Measurements from ENCODE around the gene ADISSP. TPM values are rescaled to one million over a fixed set of nuclear protein-coding genes. Genes with fewer than 3 reads are reported as not detected.

Gene ADISSP
- total RNA-seq, 1 experiment from 2014 or later = 80.3 TPM

- Histone ChIP-seq H3K4me3 (ENCODE audit: low read depth, low read length, poor library complexity, severe bottlenecking) (no peak overlapping the region), H3K4me1 (ENCODE audit: insufficient read depth, low read length, poor library complexity, severe bottlenecking) (no peaks in the 10 kb centered on the region), H3K27ac (ENCODE audit: low read depth, low read length, poor library complexity, severe bottlenecking) (no peak overlapping the region), H3K36me3 (ENCODE audit: insufficient read depth, low read length, poor library complexity, severe bottlenecking) (no peaks in the 10 kb centered on the region), H3K27me3 (replicated peaks; ENCODE audit: insufficient read depth, low read depth, low read length, poor library complexity) (no peaks in the 10 kb centered on the region), H3K9me3 (ENCODE audit: low read depth, low read length, poor library complexity, severe bottlenecking) (no peaks in the 10 kb centered on the region)
- no peak for TF ChIP-seq CTCF (conservative IDR thresholded peaks at IDR 0.05; ENCODE audit: low read depth, low read length)
- no peak for TF ChIP-seq EZH2 (IDR thresholded peaks at IDR 0.05; ENCODE audit: borderline replicate concordance, low read depth, low read length, poor library complexity, severe bottlenecking)
- intact Hi-C loops (cut with micrococcal nuclease; ENCODE audit: unreplicated experiment) = no loop called here
- POLR2A ChIA-PET (ENCODE audit: low non-redundant PET) = no interaction called here
- CTCF ChIA-PET = interaction anchor here (0.5 to 1.1 kb wide), 2 partner anchors 47 to 80 kb away, joined by 4 to 10 read pairs; no protein-coding TSS in a partner anchor
- DNase-seq (ENCODE audit: low spot score) = no peak
- no TSS peak for BruUV-seq (replicated peaks)
Observed at GRCh38 chr20:3744037-3744436, 23.5 kb downstream of the ADISSP start.

GRCh38 chr20:3743251-3743650 is 24.3 kb downstream of the ADISSP start:
- CTCF ChIA-PET = interaction anchor here (0.7 kb wide), 2 partner anchors 10 to 476 kb away, joined by 3 to 4 read pairs; no protein-coding TSS in a partner anchor
- intact Hi-C loops (cut with micrococcal nuclease; ENCODE audit: unreplicated experiment) = no loop called here

GRCh38 chr20:3741836-3742458 is 25.6 kb downstream of the ADISSP start:
- DNase-seq (ENCODE audit: low spot score) = no peak
- BruUV-seq (replicated peaks) = no TSS peak
- CTCF ChIA-PET = interaction anchor here (0.7 to 1.1 kb wide), 2 partner anchors 11 to 45 kb away, joined by 3 to 6 read pairs; no protein-coding TSS in a partner anchor
- no peaks in the 10 kb centered on the region for H3K27me3 ChIP-seq (replicated peaks; ENCODE audit: insufficient read depth, low read depth, low read length, poor library complexity)
- POLR2A ChIA-PET (ENCODE audit: low non-redundant PET) = no interaction called here
- no peak overlapping the region for H3K4me3 ChIP-seq (ENCODE audit: low read depth, low read length, poor library complexity, severe bottlenecking)
- H3K27ac ChIP-seq (ENCODE audit: low read depth, low read length, poor library complexity, severe bottlenecking) = no peak overlapping the region
- no peaks in the 10 kb centered on the region for H3K36me3 ChIP-seq (ENCODE audit: insufficient read depth, low read length, poor library complexity, severe bottlenecking)
- intact Hi-C loops (cut with micrococcal nuclease; ENCODE audit: unreplicated experiment) = no loop called here
- no peaks in the 10 kb centered on the region for H3K9me3 ChIP-seq (ENCODE audit: low read depth, low read length, poor library complexity, severe bottlenecking)
- TF ChIP-seq CTCF (conservative IDR thresholded peaks at IDR 0.05; ENCODE audit: low read depth, low read length) (no peak), EZH2 (IDR thresholded peaks at IDR 0.05; ENCODE audit: borderline replicate concordance, low read depth, low read length, poor library complexity, severe bottlenecking) (no peak)
- H3K4me1 ChIP-seq (ENCODE audit: insufficient read depth, low read length, poor library complexity, severe bottlenecking) = no peaks in the 10 kb centered on the region

More at GRCh38 chr20:3743251-3743650, 24.3 kb downstream of the ADISSP start:
- no peaks in the 10 kb centered on the region for H3K27me3 ChIP-seq (replicated peaks; ENCODE audit: insufficient read depth, low read depth, low read length, poor library complexity)
- H3K9me3 ChIP-seq (ENCODE audit: low read depth, low read length, poor library complexity, severe bottlenecking) = no peaks in the 10 kb centered on the region
- H3K27ac ChIP-seq (ENCODE audit: low read depth, low read length, poor library complexity, severe bottlenecking) = no peak overlapping the region
- POLR2A ChIA-PET (ENCODE audit: low non-redundant PET) = interaction anchor here (0.6 kb wide), 1 partner anchor 14 kb away, joined by 4 read pairs; no protein-coding TSS in a partner anchor
- TF ChIP-seq CTCF (conservative IDR thresholded peaks at IDR 0.05; ENCODE audit: low read depth, low read length) (no peak), EZH2 (IDR thresholded peaks at IDR 0.05; ENCODE audit: borderline replicate concordance, low read depth, low read length, poor library complexity, severe bottlenecking) (no peak)
- H3K4me3 ChIP-seq (ENCODE audit: low read depth, low read length, poor library complexity, severe bottlenecking) = no peak overlapping the region
- DNase-seq (ENCODE audit: low spot score) = no peak
- H3K4me1 ChIP-seq (ENCODE audit: insufficient read depth, low read length, poor library complexity, severe bottlenecking) = no peaks in the 10 kb centered on the region
- no peaks in the 10 kb centered on the region for H3K36me3 ChIP-seq (ENCODE audit: insufficient read depth, low read length, poor library complexity, severe bottlenecking)
- BruUV-seq (replicated peaks) = no TSS peak
